ENCODE measurements around the gene SMTN.
"Not testable (repeated sequence)": the region's sequence is repeated elsewhere in the genome, so short reads cannot be mapped to it uniquely, and the experiment has no call there.

Gene SMTN

DNA sequence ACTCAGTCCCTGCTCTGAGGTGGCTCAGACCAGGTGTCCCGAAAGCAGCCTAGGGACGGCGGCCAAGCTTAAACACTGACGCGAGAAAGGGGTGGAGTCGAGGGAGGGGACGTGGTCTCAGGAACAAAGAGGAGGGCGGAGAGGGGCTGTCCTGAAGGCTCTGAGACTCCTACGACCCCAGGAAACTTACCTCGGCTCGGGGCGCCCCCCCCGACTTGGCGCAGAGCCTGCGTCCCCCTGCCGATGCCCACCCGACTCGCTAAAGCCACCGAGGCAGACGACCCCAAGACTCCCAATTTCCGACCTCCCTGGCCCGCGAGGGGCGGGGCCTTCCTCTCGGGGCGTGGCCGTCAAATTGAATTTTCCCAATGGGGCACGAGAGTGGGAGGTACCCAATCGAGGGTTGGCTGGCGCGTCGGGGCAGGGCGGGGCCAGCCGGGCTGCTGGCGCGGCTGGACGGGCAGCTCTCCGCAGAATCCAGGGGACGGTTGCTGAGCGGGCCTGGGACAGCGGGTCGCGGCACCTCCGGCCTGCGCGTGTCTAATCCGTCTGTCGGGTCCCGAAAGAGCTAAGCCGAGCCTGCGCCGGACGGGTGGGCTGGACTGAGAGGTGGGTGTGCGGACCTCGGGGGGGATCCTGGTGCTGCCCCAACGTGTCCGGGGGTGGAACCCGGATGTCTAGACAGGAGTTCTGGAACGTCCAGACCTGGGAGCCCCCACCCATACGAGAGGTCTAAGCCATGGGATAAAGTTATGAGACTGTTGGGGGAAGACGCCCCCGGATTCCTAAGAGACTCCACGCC is at the start of gene SMTN:
Gene SMTN, plus strand, starts transcription at position 471 of the 802 bp plus-strand sequence. CDS start 1,941 bp downstream, outside the sequence.
- DNase-seq: peak; percentile 76 to 83 (median 81)

DNA sequence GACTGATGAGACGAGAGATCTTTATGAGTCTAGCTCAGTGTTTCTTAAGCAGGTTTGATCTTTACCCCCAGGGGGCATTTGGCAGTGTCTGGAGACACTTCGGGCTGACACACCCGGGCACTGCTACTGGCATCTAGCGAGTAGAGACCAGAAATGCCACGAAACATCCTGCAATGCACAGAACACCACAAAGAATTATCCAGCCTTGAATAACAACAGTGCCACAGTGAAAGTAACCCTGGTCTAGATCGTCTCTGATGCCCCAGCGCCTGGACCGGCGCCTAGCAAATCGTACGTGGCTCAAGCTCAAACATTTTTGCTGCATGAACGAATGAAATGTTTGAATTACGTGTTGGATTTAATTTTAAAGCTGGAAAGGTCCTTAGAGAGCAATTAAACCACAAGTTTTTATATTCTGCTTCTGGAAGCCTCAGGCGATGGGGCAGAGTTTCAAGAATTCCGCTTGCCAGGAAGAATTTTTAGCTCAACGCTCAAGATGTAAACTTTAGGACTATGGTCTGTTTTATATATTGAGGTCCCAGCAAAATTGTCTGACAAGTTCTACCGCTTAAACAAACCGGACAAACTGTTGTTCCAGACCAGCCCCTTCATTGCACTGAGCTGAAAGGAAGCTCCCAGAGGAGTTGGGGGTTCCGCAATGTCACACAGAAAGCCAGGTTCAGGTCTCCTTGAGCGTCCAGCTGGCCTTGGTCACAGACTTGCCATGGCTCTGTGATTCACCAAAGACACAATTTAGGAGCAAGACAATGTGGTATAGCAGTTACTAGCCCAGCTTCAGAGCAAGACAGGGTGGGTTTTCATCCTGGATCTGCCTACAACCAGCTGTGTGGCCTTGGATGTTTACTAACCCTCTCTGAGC is 44.2 kb upstream of the SMTN start:
- no peak for DNase-seq

- DNase-seq: no peak
Measured at GRCh38 chr22:31038686-31039085, 42.4 kb upstream of the SMTN start.

- no peak for DNase-seq
Measured at GRCh38 chr22:31039393-31039792, 41.7 kb upstream of the SMTN start.

GRCh38 chr22:31040542-31041398 is 40.3 kb upstream of the SMTN start:
- DNase-seq: no peak

DNA sequence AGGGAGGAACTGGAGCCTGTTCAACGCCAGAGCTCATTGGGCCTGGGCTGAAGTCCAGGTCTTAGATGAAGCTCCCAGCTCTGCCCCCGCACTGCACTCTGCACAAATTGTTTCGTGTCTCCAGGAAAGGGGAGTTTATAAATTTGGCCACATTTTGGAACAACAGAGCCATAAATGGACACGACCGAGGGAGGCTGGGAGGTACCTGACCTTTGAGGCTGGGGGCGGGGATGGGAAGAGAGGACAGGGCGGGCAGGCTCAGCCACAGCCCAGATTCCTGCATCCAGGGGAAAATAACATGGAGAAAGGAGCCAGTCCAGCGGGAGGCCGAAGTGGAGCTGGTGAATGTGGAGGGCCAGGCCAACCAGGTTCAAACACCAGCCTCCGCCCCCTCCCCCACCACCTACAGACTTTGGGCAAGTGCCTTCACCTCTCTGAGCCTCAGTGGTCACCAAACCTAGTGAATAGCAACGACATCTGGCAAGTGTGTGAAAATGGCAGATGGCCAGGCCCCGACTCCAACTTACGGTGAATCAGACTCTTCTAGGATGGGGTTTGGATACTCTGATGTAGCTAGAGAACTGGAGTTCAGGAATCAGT is 36.8 kb upstream of the SMTN start:
- no peak for DNase-seq

DNA sequence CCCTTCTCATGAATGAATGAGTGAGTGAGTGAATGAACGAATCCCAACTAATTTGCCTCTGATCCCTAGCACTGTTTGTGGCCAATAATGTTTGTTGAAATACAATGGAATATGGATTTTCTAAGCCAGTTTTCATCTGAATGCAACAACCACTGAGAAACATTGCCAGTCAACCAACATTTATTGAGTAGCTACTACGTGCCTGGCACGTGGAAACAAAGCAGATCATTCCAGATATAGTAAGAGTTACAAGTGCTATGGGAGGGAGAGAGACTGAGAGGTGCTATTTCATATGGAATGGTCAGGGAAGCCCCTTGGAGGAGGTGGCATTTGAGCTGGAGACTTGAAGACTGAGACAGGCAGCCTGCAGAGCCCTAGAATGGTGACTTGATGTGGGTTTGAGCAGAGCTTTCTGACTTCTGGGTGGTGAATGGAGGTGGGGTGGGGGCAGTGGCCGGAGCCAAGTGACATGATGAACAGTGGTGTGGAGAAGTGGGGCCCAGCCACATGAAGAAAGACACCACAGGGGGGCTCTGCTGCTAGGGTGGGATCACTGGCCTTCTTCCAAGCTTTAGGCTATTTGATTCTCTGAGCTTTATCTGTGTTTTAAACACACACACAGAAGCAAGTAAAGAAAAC is 35.1 kb upstream of the SMTN start:
- DNase-seq: peak in 1 of 3 experiments; percentile 33

DNA sequence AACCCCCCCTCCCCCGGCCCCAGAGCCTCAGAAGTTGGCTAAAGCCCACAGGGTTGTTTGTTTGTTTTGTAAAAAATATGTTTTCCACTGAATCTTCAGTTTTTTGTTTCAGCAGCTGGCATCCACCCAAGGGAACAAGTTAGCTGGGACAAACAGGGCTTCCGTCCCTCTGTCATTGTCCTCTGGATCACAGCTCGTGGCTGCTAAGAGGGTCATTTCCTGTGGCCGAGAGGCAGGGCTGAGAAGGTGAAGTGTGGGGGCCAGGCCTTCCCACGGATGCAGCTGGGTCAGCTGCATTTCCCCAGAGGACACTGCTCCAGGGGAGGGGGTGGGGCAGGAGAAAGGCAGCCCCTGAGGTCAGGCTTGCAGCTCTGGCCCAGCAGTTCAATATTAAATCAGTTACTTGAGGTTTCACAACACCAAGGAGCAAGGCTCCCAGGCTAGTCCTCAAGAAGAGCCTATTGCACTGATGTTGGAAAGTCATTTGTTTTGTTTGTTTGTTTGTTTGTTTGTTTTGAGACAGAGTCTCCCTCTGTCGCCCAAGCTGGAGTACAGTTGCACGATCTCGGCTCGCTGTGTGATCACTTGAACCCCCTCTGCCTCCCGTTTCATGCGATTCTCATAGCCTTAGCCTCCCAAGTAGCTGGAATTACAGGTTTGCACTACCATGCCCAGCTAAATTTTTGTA is 34.4 kb upstream of the SMTN start:
- DNase-seq: peak in 2 of 3 experiments; percentile 7 to 33

- DNase-seq: no peak
Measured at GRCh38 chr22:31048570-31048969, 32.5 kb upstream of the SMTN start.

GRCh38 chr22:31049815-31050420 is 31.2 kb upstream of the SMTN start:
- DNase-seq: no peak

- no peak for DNase-seq
Measured at GRCh38 chr22:31055117-31055634, 25.9 kb upstream of the SMTN start.

GRCh38 chr22:31055635-31056159 is 25.4 kb upstream of the SMTN start:
- peak in 1 of 3 experiments; percentile 21 for DNase-seq

DNA sequence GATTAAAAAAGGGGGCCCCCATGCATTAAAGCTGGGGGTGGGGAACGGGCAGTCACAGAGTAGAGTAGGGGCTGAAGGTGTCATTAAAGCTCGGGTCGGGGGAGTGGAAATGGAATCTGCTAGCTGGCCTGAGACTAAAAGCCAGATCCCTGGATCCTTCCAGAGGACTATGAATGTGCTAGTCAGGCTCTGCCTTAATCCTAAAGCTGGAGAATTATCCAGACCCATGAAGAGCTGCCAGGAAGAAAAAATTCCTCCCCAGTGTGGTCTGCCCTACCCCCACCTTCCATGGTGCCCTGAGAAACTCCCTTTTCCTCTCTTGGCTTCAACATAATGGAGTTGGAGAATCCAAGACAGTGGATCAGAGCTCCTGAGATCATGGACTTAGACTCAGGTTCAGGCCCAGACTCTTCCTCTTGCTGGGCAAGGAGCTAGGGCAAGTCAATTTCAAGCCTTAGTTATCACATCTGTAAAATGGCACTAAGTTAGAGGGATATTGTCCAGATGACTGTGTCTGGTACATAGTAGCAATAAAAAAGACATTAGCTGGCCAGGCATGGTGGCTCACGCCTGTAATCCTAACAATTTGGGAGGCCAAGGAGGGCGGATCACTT is 24.0 kb upstream of the SMTN start:
- no peak for DNase-seq

GRCh38 chr22:31059663-31060062 is 21.5 kb upstream of the SMTN start:
- not testable (repeated sequence) for DNase-seq

DNA sequence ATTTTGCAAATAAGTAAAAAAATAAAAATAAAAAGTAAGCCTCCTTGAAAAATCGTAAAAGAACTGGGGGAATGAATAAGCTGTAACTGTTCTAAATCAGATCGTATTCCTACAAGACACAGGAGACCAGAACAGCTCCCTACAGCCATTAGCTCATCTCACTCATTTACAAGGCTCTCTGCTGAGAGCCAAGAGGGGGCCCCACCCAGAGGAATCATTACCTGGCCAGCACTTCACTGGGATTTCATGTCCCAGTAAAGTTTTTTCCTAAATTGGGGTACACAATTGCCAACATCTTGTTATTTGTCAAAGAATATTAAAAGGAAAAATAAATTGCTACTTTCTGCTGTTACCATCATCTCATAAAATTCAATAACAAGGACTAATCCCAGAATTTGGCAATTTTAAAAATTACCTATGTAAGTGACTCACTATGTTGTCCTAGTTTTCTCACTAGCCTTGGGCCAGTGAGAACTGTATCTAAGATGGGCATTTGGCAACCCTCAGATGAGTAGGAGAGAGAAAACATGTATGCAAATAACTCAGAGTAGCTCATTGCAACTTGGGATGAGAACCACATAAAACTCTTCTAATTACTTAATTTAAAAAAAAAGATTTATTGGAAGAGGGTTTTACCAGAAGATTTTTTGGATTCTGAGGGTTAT is 18.4 kb upstream of the SMTN start:
- DNase-seq: no peak

GRCh38 chr22:31064369-31064768 is 16.7 kb upstream of the SMTN start:
- no peak for DNase-seq

GRCh38 chr22:31068970-31069369 is 12.1 kb upstream of the SMTN start:
- no peak for DNase-seq

DNA sequence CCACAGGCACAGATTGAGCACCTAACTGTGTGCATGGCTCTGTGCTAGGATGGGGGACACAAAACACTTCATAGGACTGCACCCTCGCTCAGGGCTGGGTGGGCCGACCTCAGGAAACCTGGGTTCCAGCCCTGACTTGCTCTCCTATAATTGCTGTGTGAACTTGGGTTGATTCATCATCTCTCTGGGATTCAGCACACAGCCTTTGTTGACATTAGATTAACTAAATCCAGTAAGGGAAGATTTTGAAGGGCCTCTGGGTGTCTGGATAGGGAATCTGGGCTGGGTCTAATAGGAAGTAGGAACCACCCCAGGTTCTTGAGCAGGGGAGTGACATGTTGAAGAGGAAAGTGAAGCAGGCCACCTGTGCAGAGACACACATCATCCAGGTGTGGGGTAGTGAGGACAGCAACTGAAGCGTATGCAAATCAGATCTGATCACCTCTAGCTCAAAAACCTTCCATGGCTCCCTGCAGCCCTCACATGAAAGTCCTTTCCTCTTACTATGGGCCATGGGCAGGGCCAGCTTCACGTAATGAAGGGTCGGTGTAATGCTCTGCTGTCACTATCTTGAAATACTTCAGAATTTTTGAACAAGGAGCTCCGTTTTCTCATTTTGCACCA is 11.3 kb upstream of the SMTN start:
- not testable (repeated sequence) for DNase-seq

- not testable (repeated sequence) for DNase-seq
Measured at GRCh38 chr22:31073125-31073524, 8.0 kb upstream of the SMTN start.
